Stimulated activated effector memory CD8-positive, alpha-beta T cell treated with anti-CD3 and anti-CD28 coated beads, Interleukin-12 subunit alpha, Interleukin-12 subunit beta, amount 100 ng/mL, for 72 hours (primary cell): Measurements from ENCODE around the gene LRRFIP1.
"Not testable (repeated sequence)": the region's sequence is repeated elsewhere in the genome, so short reads cannot be mapped to it uniquely, and the experiment has no call there.

ENCODE experiments used
- ATAC-seq: fragments of 150-1000 bp; cut with Tn5 transposase; 2 replicates; pipeline ENCODE4 v1.10.0; 2021
- DNase-seq, 2 donors: peaks; one replicate each; pipeline ENCODE4 v3.0.0; 2021 to 2022; ENCODE audit warnings: low spot score in 2 of 2
- H3K27ac Mint-ChIP-seq: one replicate; pipeline ENCODE4 v1.8.0; 2022; ENCODE audit warnings: mild to moderate bottlenecking, mixed read lengths
- H3K36me3 Mint-ChIP-seq: one replicate; pipeline ENCODE4 v1.8.0; 2022; ENCODE audit warnings: mild to moderate bottlenecking, mixed read lengths
- H3K4me1 Mint-ChIP-seq: one replicate; pipeline ENCODE4 v1.8.0; 2022; ENCODE audit warnings: mixed read lengths
- H3K4me3 Mint-ChIP-seq: one replicate; pipeline ENCODE4 v1.8.0; 2022; ENCODE audit warnings: mild to moderate bottlenecking, mixed read lengths
- H3K9me3 Mint-ChIP-seq: one replicate; pipeline ENCODE4 v1.8.0; 2022; ENCODE audit warnings: mixed read lengths

LRRFIP1 gene

GRCh38 chr2:237604391-237604790, 23.0 kb upstream of the LRRFIP1 start:
- no peaks in the 10 kb centered on the region for H3K9me3 Mint-ChIP-seq
- H3K36me3 Mint-ChIP-seq = no peaks in the 10 kb centered on the region
- peak overlapping the region; percentile 44 for H3K4me3 Mint-ChIP-seq
- peak overlapping the region; percentile 90 for H3K27ac Mint-ChIP-seq
- ATAC-seq (no peak), DNase-seq (no peak)
- peaks cover 17% of the 10 kb centered on the region for H3K4me1 Mint-ChIP-seq

- ATAC-seq (no peak), DNase-seq (no peak)
- Mint-ChIP-seq H3K4me1 (peaks cover 17% of the 10 kb centered on the region), H3K4me3 (no peak overlapping the region), H3K9me3 (no peaks in the 10 kb centered on the region), H3K36me3 (no peaks in the 10 kb centered on the region), H3K27ac (peak overlapping the region; percentile 90)
These were observed 22.4 kb upstream of the LRRFIP1 start for GRCh38 chr2:237604960-237605359.

GRCh38 chr2:237606522-237606921, 20.9 kb upstream of the LRRFIP1 start:
- not testable (repeated sequence) for ATAC-seq, H3K9me3 Mint-ChIP-seq, DNase-seq, H3K4me3 Mint-ChIP-seq, H3K27ac Mint-ChIP-seq, H3K36me3 Mint-ChIP-seq
- H3K4me1 Mint-ChIP-seq = peaks cover 17% of the 10 kb centered on the region

- H3K27ac Mint-ChIP-seq = no peak overlapping the region
- H3K4me3 Mint-ChIP-seq = no peak overlapping the region
- no peaks in the 10 kb centered on the region for H3K9me3 Mint-ChIP-seq
- ATAC-seq (no peak), DNase-seq (no peak)
- H3K4me1 Mint-ChIP-seq = no peaks in the 10 kb centered on the region
- H3K36me3 Mint-ChIP-seq = no peaks in the 10 kb centered on the region
These were observed 14.6 kb upstream of the LRRFIP1 start for GRCh38 chr2:237612527-237613357.

GRCh38 chr2:237613679-237614078, 13.7 kb upstream of the LRRFIP1 start:
- Mint-ChIP-seq H3K4me3 (no peak overlapping the region), H3K4me1 (no peaks in the 10 kb centered on the region), H3K36me3 (no peaks in the 10 kb centered on the region), H3K9me3 (no peaks in the 10 kb centered on the region), H3K27ac (no peak overlapping the region)
- ATAC-seq (no peak), DNase-seq (no peak)

- Mint-ChIP-seq H3K36me3 (no peaks in the 10 kb centered on the region), H3K4me1 (no peaks in the 10 kb centered on the region), H3K9me3 (no peaks in the 10 kb centered on the region), H3K27ac (no peak overlapping the region), H3K4me3 (no peak overlapping the region)
- no peak for ATAC-seq
- DNase-seq = no peak
These were observed 13.2 kb upstream of the LRRFIP1 start for GRCh38 chr2:237614151-237614720.

- H3K4me1 Mint-ChIP-seq = no peaks in the 10 kb centered on the region
- no peak overlapping the region for H3K4me3 Mint-ChIP-seq
- H3K36me3 Mint-ChIP-seq = no peaks in the 10 kb centered on the region
- ATAC-seq (no peak), DNase-seq (no peak)
- peak overlapping the region; percentile 50 for H3K27ac Mint-ChIP-seq
- no peaks in the 10 kb centered on the region for H3K9me3 Mint-ChIP-seq
These were observed 11.6 kb upstream of the LRRFIP1 start for GRCh38 chr2:237615631-237616249.

- Mint-ChIP-seq H3K4me3 (no peak overlapping the region), H3K27ac (peak overlapping the region; percentile 50), H3K9me3 (no peaks in the 10 kb centered on the region), H3K36me3 (no peaks in the 10 kb centered on the region), H3K4me1 (no peaks in the 10 kb centered on the region)
- DNase-seq (no peak), ATAC-seq (no peak)
These were observed 11.0 kb upstream of the LRRFIP1 start for GRCh38 chr2:237616373-237616733.

GRCh38 chr2:237616734-237617586, 10.4 kb upstream of the LRRFIP1 start:
- Mint-ChIP-seq H3K4me3 (no peak overlapping the region), H3K9me3 (no peaks in the 10 kb centered on the region), H3K36me3 (no peaks in the 10 kb centered on the region), H3K4me1 (no peaks in the 10 kb centered on the region), H3K27ac (no peak overlapping the region)
- ATAC-seq (no peak), DNase-seq (no peak)

GRCh38 chr2:237617587-237617982, 9.8 kb upstream of the LRRFIP1 start:
- DNase-seq (no peak), ATAC-seq (no peak)
- Mint-ChIP-seq H3K4me1 (no peaks in the 10 kb centered on the region), H3K4me3 (no peak overlapping the region), H3K9me3 (no peaks in the 10 kb centered on the region), H3K36me3 (no peaks in the 10 kb centered on the region), H3K27ac (no peak overlapping the region)

GRCh38 chr2:237618449-237618848, 8.9 kb upstream of the LRRFIP1 start:
- H3K4me3 Mint-ChIP-seq = no peak overlapping the region
- DNase-seq (no peak), ATAC-seq (no peak)
- no peaks in the 10 kb centered on the region for H3K36me3 Mint-ChIP-seq
- no peaks in the 10 kb centered on the region for H3K4me1 Mint-ChIP-seq
- H3K27ac Mint-ChIP-seq = no peak overlapping the region
- no peaks in the 10 kb centered on the region for H3K9me3 Mint-ChIP-seq

- no peaks in the 10 kb centered on the region for H3K9me3 Mint-ChIP-seq
- ATAC-seq (no peak), DNase-seq (no peak)
- no peak overlapping the region for H3K27ac Mint-ChIP-seq
- H3K4me3 Mint-ChIP-seq = no peak overlapping the region
- no peaks in the 10 kb centered on the region for H3K4me1 Mint-ChIP-seq
- H3K36me3 Mint-ChIP-seq = no peaks in the 10 kb centered on the region
These were observed 3.7 kb upstream of the LRRFIP1 start for GRCh38 chr2:237623428-237624403.

- DNase-seq = no peak
- no peak for ATAC-seq
- Mint-ChIP-seq H3K4me1 (no peaks in the 10 kb centered on the region), H3K27ac (no peak overlapping the region), H3K9me3 (no peaks in the 10 kb centered on the region), H3K4me3 (no peak overlapping the region), H3K36me3 (no peaks in the 10 kb centered on the region)
These were observed 2.8 kb upstream of the LRRFIP1 start for GRCh38 chr2:237624565-237624964.

GRCh38 chr2:237625216-237625705, 2.1 kb upstream of the LRRFIP1 start:
- no peak overlapping the region for H3K4me3 Mint-ChIP-seq
- no peak overlapping the region for H3K27ac Mint-ChIP-seq

More at GRCh38 chr2:237625216-237625705, 2.1 kb upstream of the LRRFIP1 start:
- Mint-ChIP-seq H3K36me3 (no peaks in the 10 kb centered on the region), H3K9me3 (no peaks in the 10 kb centered on the region), H3K4me1 (no peaks in the 10 kb centered on the region)
- no peak for DNase-seq
- no peak for ATAC-seq
